ES-I3 (cell line): ENCODE measurements around the gene NDUFA11.

Source experiments
- H3K36me3 ChIP-seq: 2 replicates; pipeline ENCODE4 v1.6.1; 2013; ENCODE audit warnings: mild to moderate bottlenecking, low read length, control low read depth, moderate library complexity; ENCODE audit not compliant: insufficient read depth
- H3K4me1 ChIP-seq: 2 replicates; pipeline ENCODE4 v1.6.1; 2013; ENCODE audit warnings: mild to moderate bottlenecking, control low read depth, low read length; ENCODE audit not compliant: insufficient read depth
- H3K9ac ChIP-seq: 2 replicates; pipeline ENCODE4 v1.6.1; 2013; ENCODE audit warnings: low read depth, mild to moderate bottlenecking, low read length, moderate library complexity
- H3K9me3 ChIP-seq: 2 replicates; pipeline ENCODE4 v1.6.1; 2013; ENCODE audit warnings: mild to moderate bottlenecking, low read length, moderate library complexity; ENCODE audit not compliant: control insufficient read depth, insufficient read depth

Gene NDUFA11

DNA sequence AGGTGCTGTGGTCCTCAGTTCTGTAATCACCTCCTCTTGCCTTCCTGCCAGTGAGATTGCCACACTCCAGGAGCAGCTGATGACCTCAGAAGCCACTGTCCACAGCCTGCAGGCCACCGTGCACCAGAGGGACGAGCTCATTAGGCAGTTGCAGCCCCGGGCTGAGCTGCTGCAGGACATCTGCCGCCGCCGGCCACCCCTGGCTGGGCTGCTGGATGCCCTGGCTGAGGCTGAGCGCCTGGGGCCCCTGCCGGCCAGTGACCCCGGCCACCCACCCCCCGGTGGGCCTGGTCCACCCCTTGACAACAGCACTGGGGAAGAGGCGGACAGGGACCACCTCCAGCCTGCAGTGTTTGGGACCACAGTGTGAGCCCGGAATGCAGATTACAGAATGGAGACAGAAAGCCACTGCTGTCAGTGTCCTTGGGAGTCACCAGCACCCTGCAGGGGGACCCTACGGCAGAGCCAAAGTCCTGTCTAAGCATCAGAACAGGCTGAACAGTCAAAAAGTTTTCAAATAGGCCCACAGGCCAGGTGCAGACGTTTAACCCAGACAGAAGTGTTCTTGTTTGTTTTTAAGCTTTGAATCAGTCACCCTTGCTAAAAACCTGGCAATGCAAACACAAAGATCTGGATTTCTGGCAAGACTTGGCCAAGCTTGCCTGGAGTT, 5.3 kb upstream of the NDUFA11 start:
- Histone ChIP-seq H3K4me1 (no peaks in the 10 kb centered on the region), H3K9ac (no peak overlapping the region), H3K9me3 (no peaks in the 10 kb centered on the region), H3K36me3 (no peaks in the 10 kb centered on the region)

DNA sequence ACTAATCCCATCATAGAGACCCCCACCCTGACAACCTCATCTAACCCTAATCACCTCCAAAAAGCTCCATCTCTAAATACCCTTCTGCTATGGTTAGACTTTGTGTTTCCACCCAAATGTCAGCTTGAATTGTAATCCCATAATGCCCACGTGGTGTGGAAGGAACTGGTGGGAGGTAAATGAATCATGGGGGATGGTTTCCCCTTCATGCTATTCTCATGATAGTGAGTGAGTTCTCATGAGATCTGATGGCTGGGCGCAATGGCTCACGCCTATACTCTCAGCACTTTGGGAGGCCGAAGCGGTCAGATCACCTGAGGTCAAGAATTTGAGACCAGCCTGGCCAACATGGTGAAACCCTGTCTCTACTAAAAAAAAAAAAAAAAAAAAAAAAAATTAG, 3.7 kb upstream of the NDUFA11 start:
- H3K36me3 ChIP-seq: no peaks in the 10 kb centered on the region
- H3K9me3 ChIP-seq: no peaks in the 10 kb centered on the region
- H3K4me1 ChIP-seq: no peaks in the 10 kb centered on the region
- no peak overlapping the region for H3K9ac ChIP-seq

DNA sequence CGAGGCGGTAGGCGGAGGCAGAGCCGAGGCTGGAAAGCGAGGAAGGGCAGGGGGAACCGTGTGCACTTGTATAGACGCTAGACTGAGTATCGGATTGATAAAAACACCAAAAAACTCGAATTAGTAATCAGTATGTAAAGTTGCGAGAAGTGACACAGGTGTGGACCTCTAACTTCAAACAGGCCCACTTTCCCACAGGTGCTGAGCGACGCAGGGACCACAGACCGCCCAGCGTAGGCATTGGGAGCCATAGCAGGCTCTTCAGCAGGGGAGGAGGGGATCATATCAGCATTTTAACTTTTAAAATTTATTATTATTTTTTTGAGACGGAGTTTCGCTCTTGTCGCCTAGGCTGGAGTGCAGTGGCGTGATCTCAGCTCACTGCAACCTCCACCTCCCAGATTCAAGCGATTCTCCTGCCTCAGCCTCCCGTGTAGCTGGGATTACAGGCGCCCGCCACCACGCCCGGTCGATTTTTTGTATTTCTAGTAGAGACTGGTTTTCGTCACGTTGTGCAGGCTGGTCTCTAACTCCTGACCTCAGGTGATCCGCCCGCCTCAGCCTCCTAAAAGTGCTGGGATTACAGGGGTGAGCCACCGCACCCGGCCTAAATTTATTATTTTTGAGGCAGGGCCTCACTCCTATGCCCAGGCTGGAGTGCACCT, 1.7 kb upstream of the NDUFA11 start:
- H3K4me1 ChIP-seq: no peaks in the 10 kb centered on the region

DNA sequence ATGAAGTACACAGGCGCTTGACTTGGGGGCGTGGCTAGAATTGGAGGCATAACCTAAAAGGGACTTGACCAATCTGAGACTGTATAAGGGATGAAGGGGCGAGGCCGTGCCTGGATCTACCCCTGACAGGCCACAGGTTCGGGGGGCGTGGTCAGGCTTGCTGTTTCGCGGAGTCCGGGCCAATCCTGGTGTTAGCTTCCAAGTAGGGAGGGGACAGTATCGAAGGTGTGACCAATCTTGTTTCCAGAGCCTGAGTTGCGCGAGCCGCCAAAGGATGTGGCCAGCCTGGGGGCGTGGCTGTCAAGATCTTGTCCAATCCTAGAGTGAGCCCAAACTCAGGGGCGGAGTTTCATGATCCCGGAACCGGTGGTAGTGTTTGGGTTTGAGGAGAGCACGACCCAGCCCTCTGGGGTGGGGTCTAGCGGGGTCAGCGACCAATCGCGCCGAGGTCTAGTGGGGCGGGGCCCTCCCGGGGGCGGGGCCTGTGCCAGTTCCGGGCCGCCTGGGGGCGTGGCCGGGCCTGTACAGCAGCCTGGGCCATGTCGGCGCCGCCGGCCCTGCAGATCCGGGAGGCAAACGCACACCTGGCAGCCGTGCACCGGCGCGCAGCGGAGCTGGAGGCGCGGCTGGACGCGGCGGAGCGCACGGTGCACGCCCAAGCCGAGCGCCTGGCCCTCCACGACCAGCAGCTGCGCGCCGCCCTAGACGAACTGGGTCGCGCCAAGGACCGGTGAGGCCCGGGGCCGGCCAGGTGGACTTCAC, 943 bp upstream of the NDUFA11 start, which contains the start of gene VMAC:
VMAC (plus strand) TSS at position 521 of the 762 bp plus-strand sequence; CDS start at position 540, 19 bp downstream.
- peak within 1 kb of the TSS; percentile 97 for H3K9ac ChIP-seq
- no peaks in the 10 kb centered on the region for H3K9me3 ChIP-seq
- no peaks in the 10 kb centered on the region for H3K4me1 ChIP-seq
- no peaks in the 10 kb centered on the region for H3K36me3 ChIP-seq

More for the DNA sequence above, 1.7 kb upstream of the NDUFA11 start:
- no peaks in the 10 kb centered on the region for H3K9me3 ChIP-seq
- peak overlapping the region; percentile 74 for H3K9ac ChIP-seq
- no peaks in the 10 kb centered on the region for H3K36me3 ChIP-seq

DNA sequence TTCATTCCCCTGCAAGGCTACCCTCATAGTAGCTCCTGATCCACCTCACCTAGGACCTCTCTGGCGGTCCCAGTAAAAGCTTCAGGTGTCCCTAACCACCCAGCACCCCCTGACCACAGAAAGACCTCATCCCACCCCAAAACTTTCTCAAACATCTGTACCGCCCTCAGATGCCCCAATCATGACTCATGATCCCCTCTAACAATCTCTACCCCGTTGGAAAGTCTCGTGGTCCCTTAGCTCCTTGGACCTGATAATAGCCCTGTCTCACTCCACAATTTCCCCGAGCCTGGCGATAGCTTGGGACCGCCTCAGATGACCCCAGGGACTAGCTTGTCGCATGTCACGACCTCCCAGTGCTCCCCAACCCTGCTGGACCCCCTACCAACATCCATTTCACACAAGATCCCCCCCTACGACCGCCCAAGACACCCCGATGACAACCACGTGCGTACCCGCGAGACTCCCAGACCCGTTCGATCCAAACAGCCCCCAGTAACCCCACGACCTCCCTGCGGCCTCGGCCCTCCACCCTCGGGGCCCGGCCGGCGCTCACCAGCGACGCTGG, 450 bp downstream of the NDUFA11 start:
- Histone ChIP-seq H3K9me3 (no peaks in the 10 kb centered on the region), H3K36me3 (no peaks in the 10 kb centered on the region), H3K4me1 (no peaks in the 10 kb centered on the region), H3K9ac (peak overlapping the region; percentile 97)

DNA sequence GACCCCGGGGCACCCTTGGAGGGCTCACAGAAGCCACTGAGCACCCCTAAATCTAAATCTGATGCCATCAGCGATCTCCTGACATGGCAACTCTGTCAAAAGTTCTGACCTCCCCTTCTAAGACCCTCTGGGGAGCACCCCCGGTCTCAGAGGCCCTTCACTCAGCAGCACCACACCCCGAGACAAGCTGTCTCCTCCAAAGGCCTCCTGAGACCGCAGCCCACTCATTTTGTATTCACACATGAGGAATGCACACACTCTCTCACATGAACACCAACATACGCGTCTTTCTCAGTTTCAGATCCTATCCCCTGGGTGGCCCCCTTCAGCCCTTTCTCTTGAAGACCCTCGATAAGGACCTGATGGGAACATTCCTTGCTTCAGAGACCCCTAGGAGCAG, 2.6 kb downstream of the NDUFA11 start:
- H3K4me1 ChIP-seq: no peaks in the 10 kb centered on the region
- H3K9ac ChIP-seq: no peak overlapping the region
- no peaks in the 10 kb centered on the region for H3K9me3 ChIP-seq
- no peaks in the 10 kb centered on the region for H3K36me3 ChIP-seq

DNA sequence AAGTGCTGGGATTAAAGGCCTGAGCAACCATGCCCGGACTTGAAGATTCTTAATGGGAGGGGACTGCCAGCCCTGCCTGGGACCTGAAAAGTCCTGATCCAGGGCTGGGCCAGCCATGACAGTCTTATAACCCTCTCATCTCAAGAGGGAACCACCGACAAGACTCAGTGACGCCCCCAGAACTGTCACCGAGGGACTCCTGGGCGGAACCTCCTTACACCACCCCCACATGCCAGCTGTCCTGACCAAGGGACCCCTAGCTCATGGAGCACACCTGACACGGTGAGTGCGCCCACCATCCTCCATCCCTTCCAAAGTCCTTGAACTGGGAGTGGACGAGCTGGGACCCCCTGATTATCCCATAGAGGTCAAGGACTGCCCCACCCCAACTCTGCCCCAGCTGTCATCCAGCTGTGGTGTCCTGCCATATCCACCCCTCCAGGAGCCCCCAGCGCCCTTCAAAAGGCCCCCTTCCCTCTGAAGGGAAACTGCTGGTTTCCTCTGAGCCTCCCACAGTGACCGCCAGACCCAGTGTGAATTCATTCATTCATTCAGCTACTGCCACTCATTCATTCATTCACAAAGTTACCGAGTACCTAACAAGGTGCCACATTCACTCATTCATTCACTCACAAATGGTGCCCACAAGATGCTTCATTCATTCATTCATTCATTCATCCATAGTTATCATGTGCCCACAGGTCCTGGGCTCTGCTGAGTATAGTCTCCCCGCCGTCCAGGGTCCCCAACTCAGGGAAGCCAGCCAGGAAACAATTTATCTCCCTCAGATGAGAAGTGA, 3.7 kb downstream of the NDUFA11 start:
- H3K36me3 ChIP-seq: no peaks in the 10 kb centered on the region
- H3K9me3 ChIP-seq: no peaks in the 10 kb centered on the region
- no peak overlapping the region for H3K9ac ChIP-seq
- H3K4me1 ChIP-seq: no peaks in the 10 kb centered on the region

DNA sequence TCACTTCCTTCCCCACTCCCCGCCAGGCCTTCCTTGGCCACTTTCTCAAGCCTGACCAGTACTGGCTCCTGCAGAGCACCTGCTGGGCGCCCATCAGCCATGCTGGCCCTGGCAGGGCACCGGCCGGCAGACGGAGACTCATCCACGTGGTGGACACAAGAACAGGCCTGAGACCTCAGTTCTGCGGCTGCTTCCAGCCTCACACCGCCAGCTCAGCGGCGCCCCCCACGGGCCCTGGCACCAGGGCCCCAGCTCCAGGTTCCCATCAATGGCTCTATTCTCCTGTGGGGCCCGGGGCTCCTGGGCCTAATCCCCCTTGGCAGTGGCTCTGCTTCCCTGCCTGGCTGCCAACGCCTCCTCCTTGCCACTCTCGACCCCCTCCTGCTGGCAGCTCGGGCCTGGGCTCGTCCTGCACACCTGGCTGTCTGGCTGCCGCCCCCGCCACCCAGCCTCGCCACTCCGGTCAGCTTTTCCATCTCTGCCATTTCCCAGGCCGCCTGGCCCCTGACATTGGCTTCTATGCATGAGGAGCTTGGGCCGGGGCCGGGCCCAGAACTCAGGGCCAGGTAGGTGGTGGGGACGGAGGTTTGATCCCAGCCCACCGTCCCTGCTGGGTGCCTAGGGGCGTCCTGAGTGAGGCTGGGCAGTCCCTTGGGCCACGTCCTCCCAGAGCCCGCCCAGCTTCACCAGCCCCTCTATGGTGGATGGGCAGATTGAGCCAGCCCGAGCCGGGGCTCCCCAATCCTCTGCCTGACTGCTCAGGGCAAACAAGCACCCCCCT, 6.2 kb downstream of the NDUFA11 start:
- Histone ChIP-seq H3K9me3 (no peaks in the 10 kb centered on the region), H3K36me3 (no peaks in the 10 kb centered on the region), H3K4me1 (peaks cover under 1% of the 10 kb centered on the region; the same call in 1 of the 2 replicates), H3K9ac (no peak overlapping the region)

DNA sequence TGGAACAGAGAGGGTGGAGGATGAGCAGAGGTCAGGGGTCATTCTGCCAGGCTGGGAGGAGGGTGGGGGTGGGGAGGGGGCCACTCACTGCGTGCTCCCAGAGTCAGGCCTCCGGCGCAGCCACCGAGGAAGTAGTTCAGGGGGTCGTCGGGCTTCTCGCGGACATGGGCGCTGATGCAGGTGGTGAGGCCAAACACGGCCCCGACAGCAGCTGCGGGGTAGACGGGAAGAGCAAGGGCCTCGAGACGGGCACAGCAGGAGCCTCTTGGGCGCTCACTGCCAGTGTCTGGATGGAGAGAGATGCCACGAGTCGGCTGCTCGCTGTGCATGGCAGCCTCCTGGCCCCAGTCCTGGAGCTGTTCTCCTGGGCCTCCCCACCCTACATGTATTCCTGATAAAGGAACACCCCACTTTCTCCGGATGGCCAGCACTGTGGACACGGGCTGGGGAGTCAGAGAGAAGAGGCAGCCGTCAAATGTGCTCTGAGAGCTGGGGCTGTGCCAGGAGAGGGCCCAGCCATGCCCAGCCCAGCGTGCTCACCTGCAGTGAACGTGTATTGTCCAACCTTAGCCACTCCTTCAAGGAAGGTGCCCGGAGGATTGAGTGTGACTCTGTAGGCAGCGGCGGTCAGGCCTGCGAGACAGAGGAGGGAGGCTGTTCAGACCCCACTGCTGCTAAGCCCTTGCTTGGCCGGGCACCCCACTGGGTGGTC, 7.1 kb downstream of the NDUFA11 start:
- peaks cover 8% of the 10 kb centered on the region; the same call in 1 of the 2 replicates for H3K4me1 ChIP-seq
- no peaks in the 10 kb centered on the region for H3K36me3 ChIP-seq
- H3K9me3 ChIP-seq: no peaks in the 10 kb centered on the region
- H3K9ac ChIP-seq: no peak overlapping the region

DNA sequence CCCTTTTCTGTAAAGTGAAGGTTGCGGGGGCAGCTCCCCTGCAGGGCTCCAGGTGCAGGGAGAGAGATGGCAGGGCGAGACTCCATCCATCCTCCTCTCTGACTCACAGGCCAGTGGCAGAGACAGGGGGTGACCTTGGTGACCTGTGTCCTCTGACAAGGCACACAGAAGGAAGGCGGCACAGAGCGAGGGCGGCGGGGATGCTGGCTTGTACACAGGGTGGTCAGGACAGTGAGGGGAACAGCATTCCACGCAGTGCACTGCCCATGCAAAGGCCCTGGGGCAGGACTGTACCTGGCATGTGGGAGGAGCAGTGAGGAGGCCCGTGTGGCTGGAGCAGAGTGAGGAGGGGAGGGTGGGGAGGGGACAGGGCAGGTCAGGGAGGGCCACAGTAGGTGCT, 7.7 kb downstream of the NDUFA11 start:
- Histone ChIP-seq H3K4me1 (peaks cover 11% of the 10 kb centered on the region; the same call in 1 of the 2 replicates), H3K9ac (no peak overlapping the region), H3K36me3 (no peaks in the 10 kb centered on the region), H3K9me3 (no peaks in the 10 kb centered on the region)

DNA sequence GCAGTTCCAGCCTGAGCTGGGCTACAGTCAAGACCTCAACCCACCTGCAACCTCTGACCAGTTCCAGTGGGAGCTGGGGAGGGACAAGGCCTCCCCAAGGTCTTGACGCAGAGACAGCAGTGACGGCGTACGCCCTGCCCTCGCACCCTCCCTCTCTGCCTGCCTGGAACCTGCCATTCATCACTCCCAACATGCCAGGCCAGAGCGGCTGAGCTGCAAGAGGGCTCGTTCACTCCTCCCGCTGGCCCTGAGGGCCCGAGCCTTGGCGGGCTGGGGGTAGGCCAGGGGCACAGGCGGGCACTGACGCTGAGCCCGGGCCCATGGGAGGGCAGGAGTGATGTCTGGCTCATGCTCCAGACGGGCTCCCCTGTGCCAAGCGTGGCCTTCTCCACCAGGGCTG, 8.2 kb downstream of the NDUFA11 start:
- no peaks in the 10 kb centered on the region for H3K9me3 ChIP-seq
- H3K4me1 ChIP-seq: peaks cover 11% of the 10 kb centered on the region; the same call in 1 of the 2 replicates
- H3K9ac ChIP-seq: no peak overlapping the region
- H3K36me3 ChIP-seq: no peaks in the 10 kb centered on the region

DNA sequence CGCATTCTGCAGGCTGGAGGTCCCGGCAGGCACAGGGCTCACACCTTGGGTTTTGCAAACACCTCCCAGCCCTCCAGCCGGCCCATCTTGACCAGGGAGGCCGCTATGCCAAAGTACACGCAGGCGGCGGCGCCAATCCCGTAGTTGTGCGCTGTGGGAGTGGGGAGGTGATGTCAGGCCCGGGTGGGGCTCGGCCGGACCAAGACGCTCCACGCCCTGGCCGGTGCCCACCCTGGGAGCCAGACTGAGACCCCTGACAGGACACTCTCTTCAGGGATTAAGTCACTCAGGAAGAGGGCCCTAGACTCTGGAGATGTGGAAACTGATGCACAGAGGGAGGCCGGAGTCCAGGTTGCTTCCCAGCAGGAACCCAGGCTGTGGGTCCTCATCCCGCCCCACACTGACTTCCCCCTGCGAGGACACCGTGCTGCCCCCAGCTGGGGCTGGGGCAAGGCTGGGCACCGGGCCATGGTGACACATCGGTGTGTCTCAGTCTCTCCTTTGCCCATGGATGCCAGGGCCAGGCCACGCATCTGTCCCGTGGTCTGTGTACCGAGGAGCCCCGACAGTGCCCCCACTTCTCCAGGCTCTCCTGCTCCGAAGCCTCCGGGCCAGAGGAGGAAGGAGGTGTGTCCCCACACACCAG, 8.8 kb downstream of the NDUFA11 start:
- no peaks in the 10 kb centered on the region for H3K36me3 ChIP-seq
- peaks cover 11% of the 10 kb centered on the region; the same call in 1 of the 2 replicates for H3K4me1 ChIP-seq
- H3K9me3 ChIP-seq: no peaks in the 10 kb centered on the region
- H3K9ac ChIP-seq: no peak overlapping the region
